Uterus (tissue), 4 donors: ENCODE measurements around the gene TUBA4A. TPM values are rescaled to one million over a fixed set of nuclear protein-coding genes. Genes with fewer than 3 reads are reported as not detected.
A peak's percentile ranks its signal among the peaks of the same experiment; 100 is the strongest.

ENCODE experiments used
- DNase-seq, 2 donors: peaks; one replicate each; pipeline ENCODE4 v3.0.0-alpha.2; 2019 to 2020
- H3K27ac ChIP-seq, 2 donors: fragments of 200-600 bp; sonication (generic); 1 replicate in 1 of 2; 2 replicates in 1 of 2; pipeline ENCODE4 v1.5.1; 2016 to 2018
- H3K27me3 ChIP-seq, 2 donors: fragments of 200-600 bp; sonication (generic); one replicate each; pipeline ENCODE4 v1.5.1; 2018 to 2019; ENCODE audit warnings: control low read depth in 1 of 2
- H3K36me3 ChIP-seq, 2 donors: fragments of 200-600 bp; sonication (generic); one replicate each; pipeline ENCODE4 v1.5.1; 2019; ENCODE audit warnings: control low read depth in 1 of 2
- H3K4me1 ChIP-seq, 2 donors: fragments of 200-600 bp; sonication (generic); one replicate each; pipeline ENCODE4 v1.5.1; 2018 to 2019; ENCODE audit warnings: control low read depth in 1 of 2
- H3K4me3 ChIP-seq, 2 donors: fragments of 200-600 bp; sonication (generic); 1 replicate in 1 of 2; 2 replicates in 1 of 2; pipeline ENCODE4 v1.5.1; 2018 to 2019; ENCODE audit warnings: mild to moderate bottlenecking in 1 of 2
- H3K9me3 ChIP-seq, 2 donors: fragments of 200-600 bp; sonication (generic); one replicate each; pipeline ENCODE4 v1.5.1; 2019; ENCODE audit warnings: control low read depth in 1 of 2
- CTCF ChIP-seq, 4 experiments: fragments of 200-600 bp in 2 of 4; fragments of 450-650 bp in 2 of 4; sonication (generic) in 2 of 4; IDR thresholded peaks; one replicate each; pipeline ENCODE4 v1.5.1; 2016 to 2019; ENCODE audit warnings: antibody characterized with exemption in 4 of 4, mild to moderate bottlenecking in 2 of 4, moderate library complexity in 1 of 4
- POLR2A ChIP-seq, 2 donors: fragments of 450-650 bp; IDR thresholded peaks; one replicate each; pipeline ENCODE4 v1.6.1; 2016; ENCODE audit warnings: antibody characterized with exemption in 2 of 2, mild to moderate bottlenecking in 1 of 2, moderate library complexity in 1 of 2
- intact Hi-C: fragments of 100-400 bp; cut with DNase I; formaldehyde crosslinking; loops from one replicate; pipeline ENCODE4 v1.15.1; 2023; ENCODE audit warnings: low total_unique reads
- total RNA-seq, 4 donors: library from RNA; depleted of rRNA in 3 of 4; stranded (reverse); fragments of >200 nt in 3 of 4; gene quantifications; one replicate each; pipeline versions ENCODE4 v1.1.0 to v1.2.4, GENCODE V29; 2014 to 2023
- donor health status: DM: yes; HTN: yes; CAD: no.

The TUBA4A gene
- total RNA-seq, 4 donors from 2014 or later, result 3.7 to 32.3 (median 7.3) TPM

GRCh38 chr2:219229305-219230058 is 24.2 kb downstream of the TUBA4A start, which contains the start of the genes ANKZF1 and ATG9A:
ANKZF1 (plus strand) TSS chr2:219229806; CDS start chr2:219230258, 452 bp downstream.
ATG9A (minus strand) TSS chr2:219229636; CDS start chr2:219228024, 1,612 bp downstream.
- H3K4me3 ChIP-seq, result peak within 1 kb of the TSS; percentile 58 to 91
- H3K27ac ChIP-seq, result peak within 1 kb of the TSS; percentile 92 to 98
- peak in 2 of 4 experiments; percentile 9 to 38 for TF ChIP-seq CTCF (IDR thresholded peaks at IDR 0.05)
- TF ChIP-seq POLR2A (IDR thresholded peaks at IDR 0.05), result peak; percentile 60 to 81
- DNase-seq, result peak; percentile 98 to 99
- H3K36me3 ChIP-seq, result no peaks in the 10 kb centered on the region
- intact Hi-C loops, result no loop called here
- H3K9me3 ChIP-seq, result no peaks in the 10 kb centered on the region
- H3K4me1 ChIP-seq, result peaks cover 0 to 7% of the 10 kb centered on the region in 2 donors
- no peaks in the 10 kb centered on the region for H3K27me3 ChIP-seq

- intact Hi-C loops, result no loop called here
- H3K27ac ChIP-seq, result peak overlapping the region; percentile 92 to 98
- peak overlapping the region; percentile 58 to 91 for H3K4me3 ChIP-seq
- no peaks in the 10 kb centered on the region for H3K27me3 ChIP-seq
- no peak for DNase-seq
- H3K36me3 ChIP-seq, result no peaks in the 10 kb centered on the region
- H3K4me1 ChIP-seq, result peaks cover 0 to 7% of the 10 kb centered on the region in 2 donors
- no peaks in the 10 kb centered on the region for H3K9me3 ChIP-seq
- TF ChIP-seq POLR2A (IDR thresholded peaks at IDR 0.05) (no peak), CTCF (IDR thresholded peaks at IDR 0.05) (no peak)
Observed at GRCh38 chr2:219228911-219229304, 24.8 kb downstream of the TUBA4A start.

- Histone ChIP-seq H3K4me1 (peaks cover 0 to 7% of the 10 kb centered on the region in 2 donors), H3K36me3 (no peaks in the 10 kb centered on the region), H3K9me3 (no peaks in the 10 kb centered on the region), H3K27ac (peak overlapping the region; percentile 92 to 98), H3K27me3 (no peaks in the 10 kb centered on the region), H3K4me3 (peak overlapping the region; percentile 58 to 91)
- TF ChIP-seq CTCF (IDR thresholded peaks at IDR 0.05) (no peak), POLR2A (IDR thresholded peaks at IDR 0.05) (no peak)
- intact Hi-C loops, result no loop called here
- no peak for DNase-seq
Observed at GRCh38 chr2:219228041-219228910, 25.4 kb downstream of the TUBA4A start.

- peaks cover 0 to 7% of the 10 kb centered on the region in 2 donors for H3K4me1 ChIP-seq
- H3K36me3 ChIP-seq, result no peaks in the 10 kb centered on the region
- intact Hi-C loops, result no loop called here
Observed at GRCh38 chr2:219225350-219225749, 28.4 kb downstream of the TUBA4A start.

More at GRCh38 chr2:219225350-219225749, 28.4 kb downstream of the TUBA4A start:
- no peak for DNase-seq
- no peaks in the 10 kb centered on the region for H3K27me3 ChIP-seq
- no peak overlapping the region for H3K27ac ChIP-seq
- no peaks in the 10 kb centered on the region for H3K9me3 ChIP-seq
- H3K4me3 ChIP-seq, result no peak overlapping the region
- TF ChIP-seq POLR2A (IDR thresholded peaks at IDR 0.05) (no peak), CTCF (IDR thresholded peaks at IDR 0.05) (no peak)
